ENCODE results near the gene CAMK2A. TPM values are rescaled to one million over a fixed set of nuclear protein-coding genes. Genes with fewer than 3 reads are reported as not detected.

Gene CAMK2A
- total RNA-seq: 0.65 and 0.73 TPM in 2 replicates

DNA sequence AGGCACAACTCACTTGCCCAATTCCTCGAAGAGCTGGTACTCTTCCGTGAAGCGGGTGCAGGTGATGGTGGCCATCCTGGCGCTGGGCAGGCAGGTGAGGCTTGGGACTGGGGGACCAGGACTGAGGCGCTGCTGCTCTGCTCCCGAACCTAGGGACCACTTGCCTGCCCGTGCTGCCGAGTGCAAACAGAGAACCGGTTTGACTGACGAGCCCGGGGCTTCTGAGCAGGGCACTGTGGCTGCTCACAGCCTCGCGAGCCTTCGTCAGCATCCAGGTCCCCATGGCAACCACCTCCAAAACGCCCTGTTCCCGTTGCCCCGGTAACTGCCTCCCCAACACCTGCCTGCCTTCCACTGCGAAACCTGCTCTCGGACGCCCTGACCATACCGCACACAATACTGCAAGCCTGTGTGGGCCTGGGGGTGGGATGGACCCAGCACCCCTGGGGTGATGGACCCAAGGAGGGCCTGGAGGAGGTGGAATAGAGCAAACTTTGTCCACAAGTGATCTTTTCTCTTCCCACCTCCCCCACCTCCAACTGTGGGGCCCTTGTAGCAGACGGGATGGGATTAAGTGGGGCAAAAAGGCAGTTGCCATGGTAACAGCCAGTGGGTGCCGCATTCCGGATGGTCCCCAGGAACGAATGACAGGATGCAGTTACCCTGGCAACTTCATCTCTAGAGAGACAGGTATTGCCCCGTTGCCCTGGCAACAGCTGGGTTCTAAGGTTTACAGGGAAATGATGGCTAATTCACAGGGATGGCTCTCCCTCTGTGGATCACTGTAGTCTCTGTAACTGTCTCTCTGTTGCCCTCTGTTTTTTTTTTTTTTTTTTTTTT lies at the start of gene CAMK2A:
Gene CAMK2A (minus strand): TSS at position 223 of the 840 bp plus-strand sequence. CDS start 148 bp downstream, at position 75.

GRCh38 chr5:150302301-150303069 lies 12.9 kb upstream of the CAMK2A start, which contains the start of gene ARSI:
Gene ARSI (minus strand): TSS chr5:150302905. CDS start chr5:150302373, 532 bp downstream.

DNA sequence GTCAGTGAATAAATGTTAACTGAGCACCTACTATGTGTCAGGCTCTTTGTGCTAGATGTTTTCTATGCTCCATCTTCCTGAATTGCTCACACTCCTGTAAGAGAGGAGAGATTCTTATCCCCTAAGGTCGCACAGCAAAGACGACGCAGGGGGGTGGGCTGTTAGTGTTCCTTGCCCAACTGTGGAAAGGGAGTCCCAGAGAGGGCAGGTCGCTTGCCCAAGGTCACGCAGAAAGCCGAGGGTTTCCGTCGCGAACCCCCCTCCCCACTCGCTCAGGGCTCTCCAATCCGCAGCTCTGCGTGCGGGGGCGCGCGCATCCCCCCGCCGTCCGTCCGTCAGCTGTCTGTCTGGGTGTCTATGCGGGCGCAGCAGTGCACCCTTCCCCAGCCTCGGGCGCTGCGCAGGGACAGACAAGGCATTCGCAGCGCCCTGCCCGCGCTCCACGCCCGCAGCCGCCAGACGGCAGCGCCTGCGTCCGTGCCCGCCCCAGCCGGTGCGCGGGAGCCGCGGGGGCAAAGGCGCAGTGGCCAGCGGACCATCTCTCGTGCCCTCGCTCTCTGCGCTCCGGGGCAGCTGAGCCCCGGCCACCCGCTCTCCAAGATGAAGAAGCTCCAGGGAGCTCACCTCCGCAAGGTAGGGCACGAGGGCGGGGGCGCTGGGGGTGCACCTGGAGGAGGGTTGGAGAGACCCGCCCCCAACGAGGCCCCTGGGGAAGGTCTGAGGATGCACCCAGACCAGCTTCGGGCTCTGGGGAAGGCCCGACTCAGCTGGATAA lies 99.7 kb downstream of the CAMK2A start, which contains the start of gene SLC6A7:
Gene SLC6A7 (plus strand): TSS at position 335 of the 775 bp plus-strand sequence. CDS start 266 bp downstream, at position 601.

Other genes with a start within 250 kb of the CAMK2A start
- 0.16 and 0.36 TPM in 2 replicates for gene CSF1R, start 203.2 kb downstream of the CAMK2A start, total RNA-seq
- 497 and 543 TPM in 2 replicates for gene PDGFRB, start 133.9 kb downstream of the CAMK2A start, total RNA-seq
- not detected in 2 replicates for gene CDX1, start 123.0 kb downstream of the CAMK2A start, total RNA-seq
- gene SLC6A7, start 99.7 kb downstream of the CAMK2A start, total RNA-seq: 0.16 TPM in 1 of 2 replicates, not detected in the other
- 9.4 and 12.0 TPM in 2 replicates for gene ARSI, start 13.1 kb upstream of the CAMK2A start, total RNA-seq
- 19.2 and 23.9 TPM in 2 replicates for gene TCOF1, start 67.9 kb upstream of the CAMK2A start, total RNA-seq
- gene CD74, start 123.1 kb upstream of the CAMK2A start, total RNA-seq: 6.6 and 13.3 TPM in 2 replicates
- 1,105 and 1,795 TPM in 2 replicates for gene RPS14, start 160.0 kb upstream of the CAMK2A start, total RNA-seq
- gene NDST1, start 218.4 kb upstream of the CAMK2A start, total RNA-seq: 166 and 188 TPM in 2 replicates

All from hair follicle dermal papilla cell (primary cell).